CD4-positive, alpha-beta T cell (primary cell): ENCODE results near the gene DTNB. TPM values are rescaled to one million over a fixed set of nuclear protein-coding genes. Genes with fewer than 3 reads are reported as not detected.
A peak's percentile ranks its signal among the peaks of the same experiment; 100 is the strongest.

Source experiments
- ATAC-seq: fragments of 200-7000 bp; cut with Tn5 transposase; one replicate; pipeline ENCODE4 v1.10.0; 2022; ENCODE audit warnings: mild to moderate bottlenecking; ENCODE audit not compliant: poor library complexity
- CTCF ChIA-PET: fragments of 350-600 bp; sonication (Branson Sonifier 250); formaldehyde crosslinking; loops from one replicate; lab custom pipeline; 2021; ENCODE audit warnings: antibody characterized with exemption, inconsistent platforms; lab: Charles Lee
- POLR2A ChIA-PET: fragments of 350-600 bp; sonication (Branson Sonifier 250); formaldehyde crosslinking; loops from one replicate; lab custom pipeline; 2021; ENCODE audit warnings: antibody characterized with exemption, inconsistent platforms; lab: Charles Lee
- DNase-seq, 14 experiments: peaks; one replicate each; pipeline ENCODE4 v3.0.0-alpha.2; 2013 to 2020; ENCODE audit warnings: mixed read lengths in 2 of 14
- H3K27ac ChIP-seq, 2 donors: one replicate each; pipeline versions ENCODE4 v1.5.1 to v1.7.0; 2013; ENCODE audit warnings: low read length in 2 of 2, low read depth in 1 of 2, mild to moderate bottlenecking in 1 of 2
- H3K27me3 ChIP-seq, 2 experiments: 1 replicate in 1 of 2; 2 replicates in 1 of 2; pipeline versions ENCODE4 v1.6.1 to v1.7.0; 2013; ENCODE audit warnings: low read length in 2 of 2, control low read depth in 1 of 2, mild to moderate bottlenecking in 1 of 2, moderate library complexity in 1 of 2; ENCODE audit not compliant: insufficient read depth in 2 of 2, control insufficient read depth in 1 of 2
- H3K36me3 ChIP-seq: one replicate; pipeline ENCODE4 v1.6.1; 2013; ENCODE audit warnings: low read length, control low read depth; ENCODE audit not compliant: insufficient read depth
- H3K4me1 ChIP-seq: one replicate; pipeline ENCODE4 v1.6.1; 2013; ENCODE audit warnings: low read length, control low read depth; ENCODE audit not compliant: insufficient read depth
- H3K4me3 ChIP-seq: one replicate; pipeline ENCODE4 v1.5.1; 2013; ENCODE audit warnings: mild to moderate bottlenecking, low read length, moderate library complexity
- H3K9me3 ChIP-seq, 2 experiments: 1 replicate in 1 of 2; 2 replicates in 1 of 2; pipeline versions ENCODE4 v1.6.1 to v1.7.0; 2013; ENCODE audit warnings: low read length in 2 of 2, mild to moderate bottlenecking in 2 of 2, control low read depth in 1 of 2, moderate library complexity in 1 of 2; ENCODE audit not compliant: control insufficient read depth in 1 of 2, insufficient read depth in 1 of 2
- H3K27ac Mint-ChIP-seq: one replicate; pipeline ENCODE4 v1.8.0; 2020; ENCODE audit warnings: mixed read lengths
- H3K27me3 Mint-ChIP-seq: one replicate; pipeline ENCODE4 v1.8.0; 2021; ENCODE audit warnings: mixed read lengths
- H3K36me3 Mint-ChIP-seq: one replicate; pipeline ENCODE4 v1.8.0; 2021; ENCODE audit warnings: low read depth, mixed read lengths
- H3K4me1 Mint-ChIP-seq: one replicate; pipeline ENCODE4 v1.8.0; 2021; ENCODE audit warnings: low read depth, mixed read lengths
- H3K4me3 Mint-ChIP-seq: one replicate; pipeline ENCODE4 v1.8.0; 2020; ENCODE audit warnings: mild to moderate bottlenecking, mixed read lengths
- H3K9me3 Mint-ChIP-seq: one replicate; pipeline ENCODE4 v1.8.0; 2020; ENCODE audit warnings: mixed read lengths
- CTCF ChIP-seq: fragments of 200-600 bp; IDR thresholded peaks from one replicate; pipeline ENCODE4 v1.8.0; 2022; ENCODE audit warnings: antibody characterized with exemption, mild to moderate bottlenecking
- intact Hi-C, 2 experiments: fragments of 100-400 bp; cut with DNase I in 1 of 2; cut with micrococcal nuclease in 1 of 2; formaldehyde crosslinking; loops; one replicate each; pipeline versions ENCODE4 v1.15.1 to v1.9.0; 2023 to 2025; cut with DNase I, micrococcal nuclease
- total RNA-seq, 174 experiments: library from RNA in 2 of 174; stranded (reverse) in 2 of 174; gene quantifications; one replicate each; pipeline ENCODE4 v1.2.3 and lab custom pipeline; 2021 to 2026

DTNB gene
- total RNA-seq, 2 experiments from 2014 or later = 30.1 to 33.6 TPM

- Histone ChIP-seq H3K36me3 (no peaks in the 10 kb centered on the region), H3K27ac (peak overlapping the region in 1 of 2 donors; percentile 23), H3K27me3 (no peaks in the 10 kb centered on the region), H3K4me3 (no peak overlapping the region), H3K4me1 (peaks cover 76% of the 10 kb centered on the region), H3K9me3 (no peaks in the 10 kb centered on the region)
- ATAC-seq (no peak), DNase-seq (no peak)
- ChIA-PET CTCF (interaction anchor here (0.8 to 3.4 kb wide), 2 partner anchors 24 to 29 kb away, joined by 4 to 15 read pairs; no protein-coding TSS in a partner anchor), POLR2A (interaction anchor here (0.9 to 4.7 kb wide), 4 partner anchors 10 to 65 kb away, joined by 3 to 23 read pairs (median 6); no protein-coding TSS in a partner anchor)
- Mint-ChIP-seq H3K27ac (peak overlapping the region; percentile 77), H3K4me3 (peak overlapping the region; percentile 86), H3K36me3 (no peaks in the 10 kb centered on the region), H3K27me3 (no peaks in the 10 kb centered on the region), H3K9me3 (no peaks in the 10 kb centered on the region), H3K4me1 (peaks cover 62% of the 10 kb centered on the region)
- TF ChIP-seq CTCF = no peak
- intact Hi-C loops = loop anchor here (2.0 to 10.0 kb wide), 3 partner anchors 24 to 64 kb away; no protein-coding TSS in a partner anchor
Observed at GRCh38 chr2:25338401-25338800, 335.0 kb downstream of the DTNB start.

GRCh38 chr2:25337891-25338290 is 335.5 kb downstream of the DTNB start:
- Histone ChIP-seq H3K4me3 (no peak overlapping the region), H3K36me3 (peaks cover under 1% of the 10 kb centered on the region), H3K9me3 (no peaks in the 10 kb centered on the region), H3K27ac (peak overlapping the region in 1 of 2 donors; percentile 23), H3K27me3 (no peaks in the 10 kb centered on the region), H3K4me1 (peaks cover 78% of the 10 kb centered on the region)
- Mint-ChIP-seq H3K36me3 (no peaks in the 10 kb centered on the region), H3K4me3 (peak overlapping the region; percentile 21), H3K9me3 (no peaks in the 10 kb centered on the region), H3K27me3 (no peaks in the 10 kb centered on the region), H3K4me1 (peaks cover 65% of the 10 kb centered on the region), H3K27ac (peak overlapping the region; percentile 77)
- ChIA-PET POLR2A (interaction anchor here (0.8 to 5.9 kb wide), 9 partner anchors 10 to 64 kb away, joined by 3 to 37 read pairs (median 6); no protein-coding TSS in a partner anchor), CTCF (interaction anchor here (0.8 to 3.4 kb wide), 3 partner anchors 24 to 39 kb away, joined by 4 to 15 read pairs (median 7); no protein-coding TSS in a partner anchor)
- intact Hi-C loops = loop anchor here (2.0 to 10.0 kb wide), 3 partner anchors 23 to 63 kb away; no protein-coding TSS in a partner anchor
- ATAC-seq = no peak
- DNase-seq = no peak
- no peak for TF ChIP-seq CTCF

GRCh38 chr2:25337276-25337675 is 336.1 kb downstream of the DTNB start:
- POLR2A ChIA-PET = interaction anchor here (0.8 to 5.9 kb wide), 8 partner anchors 11 to 64 kb away, joined by 4 to 37 read pairs (median 7); no protein-coding TSS in a partner anchor
- peak; percentile 18 for ATAC-seq

More at GRCh38 chr2:25337276-25337675, 336.1 kb downstream of the DTNB start:
- peak overlapping the region in 1 of 2 donors; percentile 8 for H3K27ac ChIP-seq
- intact Hi-C loops = loop anchor here in 1 of 2 experiments (10.0 kb wide), 1 partner anchor 62 kb away; no protein-coding TSS in a partner anchor
- H3K4me1 Mint-ChIP-seq = peaks cover 71% of the 10 kb centered on the region
- peak overlapping the region; percentile 77 for H3K27ac Mint-ChIP-seq
- no peak for TF ChIP-seq CTCF
- H3K4me3 Mint-ChIP-seq = peak overlapping the region; percentile 21
- CTCF ChIA-PET = interaction anchor here (2.0 to 3.4 kb wide), 2 partner anchors 25 to 40 kb away, joined by 7 to 15 read pairs; no protein-coding TSS in a partner anchor
- H3K9me3 Mint-ChIP-seq = no peaks in the 10 kb centered on the region
- peak in 3 of 14 experiments; percentile 39 to 55 (median 45) for DNase-seq
- H3K36me3 ChIP-seq = peaks cover 2% of the 10 kb centered on the region
- H3K4me3 ChIP-seq = no peak overlapping the region
- H3K27me3 Mint-ChIP-seq = no peaks in the 10 kb centered on the region
- H3K27me3 ChIP-seq = no peaks in the 10 kb centered on the region
- no peaks in the 10 kb centered on the region for H3K9me3 ChIP-seq
- peaks cover 79% of the 10 kb centered on the region for H3K4me1 ChIP-seq
- no peaks in the 10 kb centered on the region for H3K36me3 Mint-ChIP-seq
